ENCODE measurements around the gene AP1G2.

The AP1G2 gene

GRCh38 chr14:23609001-23609400, 41.4 kb upstream of the AP1G2 start:
- Histone ChIP-seq H4K20me1 (ENCODE audit: insufficient read depth) (no peaks in the 10 kb centered on the region), H3K4me1 (ENCODE audit: low read depth, poor library complexity, severe bottlenecking) (no peaks in the 10 kb centered on the region), H2AFZ (ENCODE audit: low read depth) (no peak overlapping the region), H3K4me2 (no peak overlapping the region), H3K79me2 (ENCODE audit: insufficient read depth, low read depth) (no peaks in the 10 kb centered on the region), H3K4me3 (IDR thresholded peaks at IDR 0.05; ENCODE audit: insufficient read depth, low read depth, low read length) (no peak overlapping the region), H3K36me3 (ENCODE audit: insufficient read depth) (no peaks in the 10 kb centered on the region), H3K27me3 (ENCODE audit: insufficient read depth, low read depth) (no peaks in the 10 kb centered on the region), H3K27ac (no peak overlapping the region), H3K9ac (no peak overlapping the region)
- TF ChIP-seq CTCF (conservative IDR thresholded peaks at IDR 0.05; ENCODE audit: low read depth, low read length), result no peak

GRCh38 chr14:23608454-23608853, 40.9 kb upstream of the AP1G2 start:
- Histone ChIP-seq H3K27ac (no peak overlapping the region), H3K36me3 (ENCODE audit: insufficient read depth) (no peaks in the 10 kb centered on the region), H4K20me1 (ENCODE audit: insufficient read depth) (no peaks in the 10 kb centered on the region), H3K4me3 (IDR thresholded peaks at IDR 0.05; ENCODE audit: insufficient read depth, low read depth, low read length) (no peak overlapping the region), H3K79me2 (ENCODE audit: insufficient read depth, low read depth) (no peaks in the 10 kb centered on the region), H3K27me3 (ENCODE audit: insufficient read depth, low read depth) (no peaks in the 10 kb centered on the region), H2AFZ (ENCODE audit: low read depth) (no peak overlapping the region), H3K9ac (no peak overlapping the region), H3K4me1 (ENCODE audit: low read depth, poor library complexity, severe bottlenecking) (no peaks in the 10 kb centered on the region), H3K4me2 (no peak overlapping the region)
- TF ChIP-seq CTCF (conservative IDR thresholded peaks at IDR 0.05; ENCODE audit: low read depth, low read length), result no peak

- H3K4me2 ChIP-seq, result no peak overlapping the region
- H3K4me3 ChIP-seq (IDR thresholded peaks at IDR 0.05; ENCODE audit: insufficient read depth, low read depth, low read length), result no peak overlapping the region
- no peaks in the 10 kb centered on the region for H3K27me3 ChIP-seq (ENCODE audit: insufficient read depth, low read depth)
- no peak overlapping the region for H2AFZ ChIP-seq (ENCODE audit: low read depth)
- H3K36me3 ChIP-seq (ENCODE audit: insufficient read depth), result no peaks in the 10 kb centered on the region
- no peaks in the 10 kb centered on the region for H3K4me1 ChIP-seq (ENCODE audit: low read depth, poor library complexity, severe bottlenecking)
- H3K27ac ChIP-seq, result no peak overlapping the region
- H3K9ac ChIP-seq, result no peak overlapping the region
- H3K79me2 ChIP-seq (ENCODE audit: insufficient read depth, low read depth), result no peaks in the 10 kb centered on the region
- H4K20me1 ChIP-seq (ENCODE audit: insufficient read depth), result no peaks in the 10 kb centered on the region
- TF ChIP-seq CTCF (conservative IDR thresholded peaks at IDR 0.05; ENCODE audit: low read depth, low read length), result no peak
Measured at GRCh38 chr14:23605931-23606585, 38.5 kb upstream of the AP1G2 start.

GRCh38 chr14:23604675-23605170, 37.1 kb upstream of the AP1G2 start:
- Histone ChIP-seq H2AFZ (ENCODE audit: low read depth) (no peak overlapping the region), H3K4me3 (IDR thresholded peaks at IDR 0.05; ENCODE audit: insufficient read depth, low read depth, low read length) (no peak overlapping the region), H4K20me1 (ENCODE audit: insufficient read depth) (no peaks in the 10 kb centered on the region), H3K27me3 (ENCODE audit: insufficient read depth, low read depth) (no peaks in the 10 kb centered on the region), H3K4me1 (ENCODE audit: low read depth, poor library complexity, severe bottlenecking) (no peaks in the 10 kb centered on the region), H3K27ac (no peak overlapping the region), H3K4me2 (no peak overlapping the region), H3K79me2 (ENCODE audit: insufficient read depth, low read depth) (no peaks in the 10 kb centered on the region), H3K36me3 (ENCODE audit: insufficient read depth) (no peaks in the 10 kb centered on the region), H3K9ac (no peak overlapping the region)
- TF ChIP-seq CTCF (conservative IDR thresholded peaks at IDR 0.05; ENCODE audit: low read depth, low read length), result no peak
